GM11168 (cell line): ENCODE data around the gene DCUN1D3.

Experiments used
- in situ Hi-C: fragments of 300-500 bp; cut with MboI; formaldehyde crosslinking; loops from one replicate; pipeline ENCODE4 v1.12.0; 2022; ENCODE audit warnings: low sequenced_read_pairs; ENCODE audit not compliant: unreplicated experiment

The DCUN1D3 gene

DNA sequence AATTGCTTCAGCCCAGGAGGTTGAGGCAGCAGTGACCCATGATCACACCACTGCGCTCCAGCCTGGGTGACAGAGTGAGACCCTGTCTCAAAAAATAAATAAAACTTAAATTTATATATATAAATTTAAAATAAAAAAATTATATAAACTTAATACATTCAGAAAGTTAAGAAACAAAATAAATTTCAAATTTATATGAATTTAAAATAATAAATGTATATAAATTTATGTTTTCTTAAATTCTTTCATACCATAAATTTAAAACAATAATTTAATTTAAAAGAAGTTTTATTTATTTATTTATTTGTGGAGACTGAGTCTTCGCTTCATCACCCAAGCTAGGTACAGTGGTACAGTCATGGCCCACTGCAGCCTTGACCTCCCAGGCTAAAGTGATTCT, 20.6 kb upstream of the DCUN1D3 start:
- in situ Hi-C loops = no loop called here

- in situ Hi-C loops = no loop called here
Observed at GRCh38 chr16:20920091-20920490, 19.9 kb upstream of the DCUN1D3 start.

GRCh38 chr16:20918486-20919239, 18.5 kb upstream of the DCUN1D3 start:
- in situ Hi-C loops = no loop called here

- in situ Hi-C loops = no loop called here
Observed at GRCh38 chr16:20916942-20917341, 16.8 kb upstream of the DCUN1D3 start.

GRCh38 chr16:20916289-20916688, 16.1 kb upstream of the DCUN1D3 start:
- in situ Hi-C loops = no loop called here

- in situ Hi-C loops = no loop called here
Observed at GRCh38 chr16:20911361-20911760, 11.2 kb upstream of the DCUN1D3 start.

DNA sequence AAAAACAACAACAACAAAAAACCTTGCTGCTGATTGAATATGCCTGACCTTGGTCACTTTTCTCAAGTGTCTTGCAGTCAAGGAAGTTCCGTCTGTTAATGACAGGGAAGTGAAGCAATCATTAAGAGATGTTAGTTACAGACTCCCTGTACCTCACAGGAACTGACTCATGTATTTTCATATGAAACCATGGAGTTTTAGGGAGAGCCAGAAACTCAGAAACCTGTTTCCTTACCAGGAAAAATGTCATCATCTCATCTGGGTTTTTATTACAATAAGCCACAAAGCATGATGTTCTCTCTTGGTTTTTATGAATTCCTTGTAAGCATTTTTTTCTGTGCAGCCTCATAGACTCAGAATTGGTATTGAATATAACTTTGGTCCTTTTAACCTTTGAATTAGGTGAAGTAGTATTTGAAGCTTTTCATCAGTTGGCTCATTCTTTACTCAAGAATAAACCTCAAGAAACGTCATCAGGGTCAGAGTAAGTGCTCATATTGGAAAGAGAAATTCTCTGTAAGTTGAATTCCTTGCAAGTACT, 10.7 kb upstream of the DCUN1D3 start:
- in situ Hi-C loops = no loop called here

DNA sequence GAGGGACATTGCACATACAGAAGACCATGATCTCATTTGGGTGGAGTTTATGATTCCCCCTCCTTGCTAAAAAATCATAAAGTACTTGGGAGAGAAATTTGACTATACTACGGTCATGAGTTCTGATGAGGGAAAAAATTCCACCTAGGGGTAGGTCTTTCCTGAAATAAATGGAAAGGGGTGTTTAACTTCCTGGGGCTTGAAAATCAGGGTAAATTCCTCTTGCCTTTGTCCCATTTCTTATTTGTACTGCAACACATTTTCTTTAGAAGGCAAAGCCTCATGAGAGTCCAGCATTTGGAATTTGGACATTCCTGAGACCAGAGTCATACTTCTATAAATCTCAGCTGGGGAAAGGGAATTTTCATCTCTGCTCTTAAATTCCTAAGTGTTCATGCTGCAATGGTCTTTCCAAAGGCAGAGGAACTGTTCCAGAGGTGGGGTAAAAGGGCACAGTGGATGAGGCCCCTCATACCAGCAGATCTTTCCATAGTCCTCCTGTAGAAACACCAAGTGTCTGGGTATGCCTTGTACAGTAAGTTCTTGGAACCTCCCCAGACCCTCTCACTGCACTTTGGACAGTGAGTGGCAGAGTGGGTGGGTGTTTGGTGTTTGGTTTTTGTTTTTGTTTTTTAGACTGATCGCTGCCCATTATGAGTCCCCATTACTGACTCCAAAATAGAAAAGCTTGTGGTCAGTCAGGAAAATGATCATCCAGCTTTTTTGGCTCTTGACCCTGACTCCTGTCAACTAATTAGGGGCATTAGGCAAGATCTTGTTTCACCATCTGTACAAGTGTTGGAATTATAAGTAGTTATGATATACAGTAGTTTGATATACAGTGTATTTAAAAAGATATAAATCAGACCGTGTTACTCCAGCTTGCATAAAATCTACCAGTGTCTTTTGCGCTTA, 6.4 kb upstream of the DCUN1D3 start:
- in situ Hi-C loops = no loop called here

- in situ Hi-C loops = no loop called here
Observed at GRCh38 chr16:20905576-20905975, 5.4 kb upstream of the DCUN1D3 start.

DNA sequence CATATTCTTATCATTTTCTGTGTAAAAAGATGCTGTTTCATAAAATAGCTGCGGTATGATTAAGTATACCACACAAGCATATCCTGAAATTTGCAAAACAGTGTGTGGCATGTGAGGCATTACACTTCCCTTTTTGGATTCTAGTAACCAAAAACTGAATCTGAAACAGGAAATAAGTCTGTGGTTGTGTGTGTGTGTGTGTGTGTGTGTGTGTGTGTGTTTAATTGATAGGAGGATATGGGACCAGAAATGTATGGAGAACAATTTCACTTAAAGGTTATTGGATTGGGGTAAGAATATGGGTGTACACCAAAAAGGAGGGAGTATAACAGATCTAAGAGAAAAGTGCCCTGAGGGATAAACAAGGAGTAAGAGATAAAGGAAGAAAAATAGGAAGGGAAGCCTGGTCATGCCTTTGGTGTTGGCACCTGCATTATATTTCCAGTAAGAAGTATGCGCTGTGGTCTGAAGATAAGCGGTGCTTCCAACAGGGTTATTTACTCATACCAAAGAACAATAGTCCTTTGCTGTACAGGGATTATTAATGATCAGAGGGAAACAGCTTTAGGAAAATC, 4.4 kb upstream of the DCUN1D3 start:
- in situ Hi-C loops = no loop called here

GRCh38 chr16:20903899-20904506, 3.8 kb upstream of the DCUN1D3 start:
- in situ Hi-C loops = no loop called here

DNA sequence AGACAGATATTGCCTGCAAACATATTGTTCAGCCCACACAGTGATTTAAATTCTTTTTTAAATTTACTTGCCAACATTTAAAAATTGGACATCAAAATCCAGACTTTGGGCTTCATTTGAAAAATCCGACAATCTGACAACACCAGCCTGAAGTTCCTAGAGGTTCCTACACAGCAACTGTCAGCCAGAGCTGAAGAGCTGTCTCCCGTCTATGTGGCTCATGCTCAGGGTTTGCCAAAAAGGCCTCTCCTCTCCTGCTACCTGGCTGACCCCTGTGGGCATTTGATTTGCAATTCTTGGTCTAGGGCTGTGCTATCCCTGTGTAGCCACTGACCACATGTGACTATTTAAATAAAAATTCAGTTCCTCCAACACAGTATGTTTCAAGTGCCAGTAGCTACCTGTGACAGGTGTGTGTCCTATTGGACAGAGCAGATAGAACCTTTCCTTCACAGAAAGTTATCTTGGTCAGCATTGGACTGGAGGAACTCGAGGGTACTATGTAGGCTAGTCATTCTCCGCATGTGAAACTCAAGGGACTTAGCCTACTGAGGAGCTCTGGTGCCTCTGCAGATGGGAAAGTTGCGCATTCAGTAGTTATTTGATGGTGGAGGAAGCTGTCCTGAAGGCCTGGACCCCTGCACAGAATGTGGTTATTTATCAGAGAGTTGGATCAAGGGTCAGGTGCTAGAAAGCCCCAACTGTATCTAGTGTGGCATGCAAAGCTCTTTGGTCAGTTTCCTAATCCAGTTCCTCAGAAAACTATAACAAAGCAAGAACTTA, 3.1 kb upstream of the DCUN1D3 start:
- in situ Hi-C loops = no loop called here

- in situ Hi-C loops = no loop called here
Observed at GRCh38 chr16:20902426-20902825, 2.3 kb upstream of the DCUN1D3 start.

DNA sequence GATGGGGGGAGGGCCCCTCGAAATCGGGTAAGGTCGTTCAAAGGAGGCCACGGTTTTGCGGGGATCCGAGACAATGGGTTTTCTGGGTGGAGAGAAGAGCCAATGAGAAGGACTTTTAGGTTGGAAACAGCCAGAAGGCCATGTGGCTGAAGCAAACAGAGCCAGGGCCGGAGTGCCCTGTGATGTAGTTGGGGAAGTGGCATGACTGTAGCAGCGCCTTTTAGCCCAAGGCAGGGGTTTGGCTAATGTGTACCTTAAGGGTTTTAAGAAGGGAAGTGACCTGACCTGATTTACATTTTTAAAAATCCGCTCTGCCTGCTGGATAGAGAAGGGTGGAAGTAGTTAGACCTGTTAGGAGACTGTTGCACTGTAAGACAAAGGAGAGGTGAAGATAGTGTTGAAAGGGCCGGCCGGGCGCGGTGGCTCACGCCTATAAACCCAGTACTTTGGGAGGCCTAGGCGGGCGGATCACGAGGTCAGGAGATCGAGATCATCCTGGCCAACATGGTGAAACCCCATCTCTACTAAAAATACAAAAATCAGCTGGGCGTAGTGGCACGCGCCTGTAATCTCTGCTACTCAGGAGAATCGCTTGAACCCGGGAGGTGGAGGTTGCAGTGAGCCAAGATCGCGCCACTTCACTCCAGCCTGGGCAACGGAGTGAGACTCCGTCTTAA, 1.4 kb upstream of the DCUN1D3 start:
- in situ Hi-C loops = no loop called here

- in situ Hi-C loops = no loop called here
Observed at GRCh38 chr16:20901068-20901435, 894 bp upstream of the DCUN1D3 start.

DNA sequence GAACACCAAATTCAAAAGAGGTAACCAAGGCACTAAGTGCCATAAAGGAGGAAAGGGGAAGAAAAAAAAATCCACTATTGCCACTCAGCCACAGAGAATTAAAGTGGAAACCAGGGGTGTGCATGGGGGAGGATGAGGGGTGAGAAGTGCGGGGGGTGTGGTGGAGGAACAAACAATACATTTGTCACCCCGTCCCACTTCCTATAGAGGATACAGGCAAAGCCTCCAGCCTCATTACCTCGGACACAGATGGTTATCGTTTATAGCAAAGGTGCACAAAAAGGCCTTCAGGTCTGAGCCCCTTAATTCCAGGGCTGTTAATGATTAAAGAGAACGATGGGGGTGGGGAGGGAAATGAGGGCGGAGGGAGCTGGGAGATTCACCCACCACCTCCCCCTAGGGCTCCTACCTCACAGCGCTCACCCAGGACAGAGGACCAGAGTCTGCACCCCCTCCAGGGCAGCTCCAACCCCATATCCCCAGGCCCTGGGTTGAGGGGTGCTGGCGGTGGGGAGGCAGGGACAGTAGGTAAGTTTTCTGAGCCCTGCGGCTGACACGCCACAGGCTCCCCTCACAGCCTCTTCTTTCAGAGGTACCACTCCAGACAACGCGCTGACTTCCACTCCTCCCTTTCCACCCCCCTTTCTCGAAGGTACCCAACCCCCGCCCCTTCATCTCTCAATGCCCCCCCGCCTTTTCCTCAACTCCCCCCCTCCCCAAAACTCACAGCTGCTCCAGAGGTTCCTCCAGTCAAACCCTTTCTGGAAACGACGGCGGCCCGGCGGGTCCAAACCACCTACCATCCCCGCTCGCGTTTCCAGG, 470 bp downstream of the DCUN1D3 start:
- in situ Hi-C loops = no loop called here

GRCh38 chr16:20899071-20899470, 1.1 kb downstream of the DCUN1D3 start:
- in situ Hi-C loops = no loop called here

- in situ Hi-C loops = no loop called here
Observed at GRCh38 chr16:20897922-20898321, 2.2 kb downstream of the DCUN1D3 start.
